ENCODE results near the gene OSMR.

The OSMR gene

GRCh38 chr5:38874948-38875456 lies 29.2 kb downstream of the OSMR start:
- no peak for DNase-seq

GRCh38 chr5:38878391-38879077 lies 32.7 kb downstream of the OSMR start:
- DNase-seq, result no peak

GRCh38 chr5:38879078-38879460 lies 33.3 kb downstream of the OSMR start:
- DNase-seq, result no peak

- no peak for DNase-seq
These were observed 38.0 kb downstream of the OSMR start for GRCh38 chr5:38883842-38884241.

GRCh38 chr5:38885208-38885607 lies 39.4 kb downstream of the OSMR start:
- no peak for DNase-seq

- DNase-seq, result peak; percentile 9
These were observed 42.2 kb downstream of the OSMR start for GRCh38 chr5:38888041-38888440.

GRCh38 chr5:38889424-38889823 lies 43.6 kb downstream of the OSMR start:
- DNase-seq, result no peak

GRCh38 chr5:38891563-38891962 lies 45.8 kb downstream of the OSMR start:
- DNase-seq, result no peak

- DNase-seq, result no peak
These were observed 46.6 kb downstream of the OSMR start for GRCh38 chr5:38892363-38892762.

- DNase-seq, result no peak
These were observed 50.9 kb downstream of the OSMR start for GRCh38 chr5:38896760-38897159.

GRCh38 chr5:38899936-38900335 lies 54.1 kb downstream of the OSMR start:
- no peak for DNase-seq

- no peak for DNase-seq
These were observed 59.7 kb downstream of the OSMR start for GRCh38 chr5:38905516-38905915.

- DNase-seq, result no peak
These were observed 60.7 kb downstream of the OSMR start for GRCh38 chr5:38906503-38906902.

- no peak for DNase-seq
These were observed 66.1 kb downstream of the OSMR start for GRCh38 chr5:38911933-38912332.

GRCh38 chr5:38913714-38914113 lies 67.9 kb downstream of the OSMR start:
- no peak for DNase-seq

GRCh38 chr5:38916802-38917201 lies 71.0 kb downstream of the OSMR start:
- DNase-seq, result no peak

GRCh38 chr5:38921174-38921573 lies 75.4 kb downstream of the OSMR start:
- peak; percentile 20 for DNase-seq

- DNase-seq, result peak; percentile 45
These were observed 76.4 kb downstream of the OSMR start for GRCh38 chr5:38922199-38922598.

GRCh38 chr5:38923661-38924451 lies 78.0 kb downstream of the OSMR start:
- no peak for DNase-seq

- no peak for DNase-seq
These were observed 79.5 kb downstream of the OSMR start for GRCh38 chr5:38925154-38925925.

- no peak for DNase-seq
These were observed 80.3 kb downstream of the OSMR start for GRCh38 chr5:38926121-38926520.

- no peak for DNase-seq
These were observed 81.7 kb downstream of the OSMR start for GRCh38 chr5:38927470-38927869.

- no peak for DNase-seq
These were observed 84.0 kb downstream of the OSMR start for GRCh38 chr5:38929838-38930237.

- DNase-seq, result no peak
These were observed 85.9 kb downstream of the OSMR start for GRCh38 chr5:38931731-38932130.

All from RPMI8226 (cell line).